Ascending aorta (tissue), 2 donors: ENCODE measurements around the gene CD79A. TPM values are rescaled to one million over a fixed set of nuclear protein-coding genes. Genes with fewer than 3 reads are reported as not detected.

Experiments used
- DNase-seq, 2 donors: peaks; one replicate each; pipeline ENCODE4 v3.0.0-alpha.2; 2019; ENCODE audit warnings: low spot score in 2 of 2
- H3K27ac ChIP-seq, 2 donors: fragments of 200-600 bp; sonication (generic); one replicate each; pipeline ENCODE4 v1.5.1; 2016 to 2017; ENCODE audit warnings: mild to moderate bottlenecking in 1 of 2
- H3K27me3 ChIP-seq: fragments of 200-600 bp; sonication (generic); one replicate; pipeline ENCODE4 v1.5.1; 2017
- H3K36me3 ChIP-seq, 2 donors: fragments of 200-600 bp; sonication (generic); one replicate each; pipeline ENCODE4 v1.5.1; 2016
- H3K4me1 ChIP-seq, 2 donors: fragments of 200-600 bp; sonication (generic); one replicate each; pipeline ENCODE4 v1.5.1; 2016 to 2017; ENCODE audit warnings: mild to moderate bottlenecking in 1 of 2
- H3K4me3 ChIP-seq, 2 donors: fragments of 200-600 bp; sonication (generic); one replicate each; pipeline ENCODE4 v1.5.1; 2016 to 2017; ENCODE audit warnings: mild to moderate bottlenecking in 1 of 2
- H3K9me3 ChIP-seq, 2 donors: fragments of 200-600 bp; sonication (generic); one replicate each; pipeline ENCODE4 v1.5.1; 2016
- intact Hi-C: fragments of 100-400 bp; cut with DNase I; formaldehyde crosslinking; loops from one replicate; pipeline ENCODE4 v1.15.1; 2023
- total RNA-seq: library from RNA; depleted of rRNA; stranded (reverse); fragments of >200 nt; gene quantifications from one replicate; pipeline ENCODE4 v1.1.0, GENCODE V29; 2016
- TF ChIP-seq, protein P1 (sequence below), 3 experiments: fragments of 200-600 bp in 2 of 3; fragments of 450-650 bp in 1 of 3; sonication (generic) in 2 of 3; IDR thresholded peaks; one replicate each; pipeline ENCODE4 v1.5.1; 2016 to 2019; ENCODE audit warnings: antibody characterized with exemption in 3 of 3, mild to moderate bottlenecking in 1 of 3, moderate library complexity in 1 of 3

Gene CD79A
- total RNA-seq, 1 donor from 2014 or later = not detected

- peaks cover 35% of the 10 kb centered on the region for H3K27me3 ChIP-seq
- TF ChIP-seq, protein P1, sequence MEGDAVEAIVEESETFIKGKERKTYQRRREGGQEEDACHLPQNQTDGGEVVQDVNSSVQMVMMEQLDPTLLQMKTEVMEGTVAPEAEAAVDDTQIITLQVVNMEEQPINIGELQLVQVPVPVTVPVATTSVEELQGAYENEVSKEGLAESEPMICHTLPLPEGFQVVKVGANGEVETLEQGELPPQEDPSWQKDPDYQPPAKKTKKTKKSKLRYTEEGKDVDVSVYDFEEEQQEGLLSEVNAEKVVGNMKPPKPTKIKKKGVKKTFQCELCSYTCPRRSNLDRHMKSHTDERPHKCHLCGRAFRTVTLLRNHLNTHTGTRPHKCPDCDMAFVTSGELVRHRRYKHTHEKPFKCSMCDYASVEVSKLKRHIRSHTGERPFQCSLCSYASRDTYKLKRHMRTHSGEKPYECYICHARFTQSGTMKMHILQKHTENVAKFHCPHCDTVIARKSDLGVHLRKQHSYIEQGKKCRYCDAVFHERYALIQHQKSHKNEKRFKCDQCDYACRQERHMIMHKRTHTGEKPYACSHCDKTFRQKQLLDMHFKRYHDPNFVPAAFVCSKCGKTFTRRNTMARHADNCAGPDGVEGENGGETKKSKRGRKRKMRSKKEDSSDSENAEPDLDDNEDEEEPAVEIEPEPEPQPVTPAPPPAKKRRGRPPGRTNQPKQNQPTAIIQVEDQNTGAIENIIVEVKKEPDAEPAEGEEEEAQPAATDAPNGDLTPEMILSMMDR (IDR thresholded peaks at IDR 0.05) = no peak
- intact Hi-C loops = no loop called here
Observed at GRCh38 chr19:41918095-41918494, 41.0 kb downstream of the CD79A start.

GRCh38 chr19:41918653-41919244 is 41.7 kb downstream of the CD79A start:
- Histone ChIP-seq H3K36me3 (no peaks in the 10 kb centered on the region), H3K27me3 (peaks cover 30% of the 10 kb centered on the region), H3K9me3 (no peaks in the 10 kb centered on the region), H3K27ac (no peak overlapping the region), H3K4me1 (no peaks in the 10 kb centered on the region), H3K4me3 (no peak overlapping the region)
- DNase-seq = no peak
- TF ChIP-seq, protein P1 (IDR thresholded peaks at IDR 0.05) = no peak
- intact Hi-C loops = no loop called here

More at GRCh38 chr19:41918095-41918494, 41.0 kb downstream of the CD79A start:
- H3K4me3 ChIP-seq = no peak overlapping the region
- H3K9me3 ChIP-seq = no peaks in the 10 kb centered on the region
- DNase-seq = no peak
- no peak overlapping the region for H3K27ac ChIP-seq
- no peaks in the 10 kb centered on the region for H3K4me1 ChIP-seq
- H3K36me3 ChIP-seq = no peaks in the 10 kb centered on the region

GRCh38 chr19:41919948-41920712 is 43.1 kb downstream of the CD79A start:
- Histone ChIP-seq H3K27ac (no peak overlapping the region), H3K4me1 (no peaks in the 10 kb centered on the region), H3K9me3 (no peaks in the 10 kb centered on the region), H3K36me3 (no peaks in the 10 kb centered on the region), H3K27me3 (peaks cover 29% of the 10 kb centered on the region), H3K4me3 (no peak overlapping the region)
- TF ChIP-seq, protein P1 (IDR thresholded peaks at IDR 0.05) = no peak
- no peak for DNase-seq
- intact Hi-C loops = no loop called here

DNA sequence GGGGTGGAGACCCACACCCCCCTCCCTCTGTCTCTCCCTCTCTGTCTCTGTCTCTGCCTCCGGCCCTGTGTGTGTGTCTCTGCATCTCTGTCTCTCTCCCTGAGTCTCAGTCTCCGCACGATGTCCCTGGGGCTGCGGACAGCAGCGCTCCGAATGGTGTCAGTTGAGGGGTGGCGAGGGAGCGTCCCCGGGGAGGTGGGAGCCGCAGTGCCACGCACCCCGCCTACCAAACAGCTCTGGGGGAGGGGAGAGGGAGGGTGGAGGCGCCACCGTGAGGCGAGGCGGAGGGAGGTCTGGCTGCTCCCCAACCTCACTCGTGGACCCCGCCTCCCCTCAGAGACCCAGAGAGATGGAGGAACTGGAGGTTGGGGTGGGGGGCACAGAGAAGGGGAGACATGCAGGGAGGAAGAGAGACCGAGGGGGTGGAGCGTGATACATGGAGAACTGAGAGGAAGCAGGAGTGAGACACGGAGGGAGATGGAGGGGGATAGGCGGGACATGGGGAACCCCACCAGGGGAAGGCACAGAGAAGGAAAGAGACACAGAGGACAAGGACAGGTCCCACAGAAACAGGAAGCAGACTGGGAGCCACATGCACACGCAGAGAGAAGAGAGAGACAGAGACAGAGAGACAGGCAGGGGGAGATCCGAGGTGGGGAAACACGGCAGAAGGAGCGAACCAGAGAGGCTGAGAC is 44.0 kb downstream of the CD79A start:
- no peaks in the 10 kb centered on the region for H3K36me3 ChIP-seq
- no peaks in the 10 kb centered on the region for H3K9me3 ChIP-seq
- no peak for DNase-seq
- intact Hi-C loops = no loop called here
- peaks cover 26% of the 10 kb centered on the region for H3K27me3 ChIP-seq
- TF ChIP-seq, protein P1 (IDR thresholded peaks at IDR 0.05) = no peak
- H3K27ac ChIP-seq = no peak overlapping the region
- H3K4me1 ChIP-seq = no peaks in the 10 kb centered on the region
- H3K4me3 ChIP-seq = no peak overlapping the region

DNA sequence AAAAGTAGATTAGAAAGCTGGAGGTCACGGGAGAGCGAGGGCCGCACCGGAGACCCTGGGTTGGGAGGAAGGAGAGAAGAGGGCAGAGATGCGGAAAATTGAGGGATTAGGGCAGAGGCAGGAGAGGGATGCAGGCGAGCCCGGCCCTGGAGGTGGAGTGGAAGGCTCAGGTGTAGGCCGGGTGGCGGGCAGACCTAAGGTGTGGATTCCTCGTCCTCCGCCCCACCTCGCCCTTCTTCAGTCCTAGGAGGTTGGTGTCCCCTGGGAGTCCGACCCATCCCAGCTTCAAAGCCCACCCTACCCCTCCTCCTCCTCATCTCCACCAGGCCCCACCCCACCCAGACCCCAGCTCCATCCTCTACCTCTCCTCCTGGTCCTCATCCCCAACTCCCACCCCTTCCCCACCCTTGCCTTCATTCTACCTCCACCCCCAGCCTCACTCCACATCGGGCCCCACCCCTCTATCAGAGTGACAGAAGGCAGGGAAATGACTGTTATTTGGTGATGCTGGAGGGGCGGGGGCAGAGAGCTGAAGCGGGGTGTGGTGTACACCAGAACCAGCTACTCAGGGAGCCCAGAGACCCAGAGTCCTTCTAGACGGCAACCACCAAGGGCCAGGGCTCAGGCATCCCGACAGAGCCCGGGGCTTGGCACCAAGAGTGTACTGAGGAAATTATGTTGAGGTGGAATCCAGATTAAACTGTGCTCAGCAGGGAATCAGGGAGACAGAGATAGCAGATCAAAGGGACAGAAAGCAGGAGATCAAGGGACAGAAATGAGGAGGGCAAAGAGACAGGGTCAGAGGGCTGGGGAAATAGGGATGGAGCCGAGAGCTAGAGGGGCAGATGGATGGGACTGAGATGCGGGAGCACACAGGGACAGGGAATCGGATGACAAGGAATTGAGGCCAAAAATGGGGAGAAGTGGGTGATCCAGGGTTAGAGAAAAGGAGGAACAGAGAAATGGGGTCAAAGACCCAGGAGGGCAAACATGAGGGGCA is 44.8 kb downstream of the CD79A start:
- intact Hi-C loops = no loop called here
- no peaks in the 10 kb centered on the region for H3K36me3 ChIP-seq
- TF ChIP-seq, protein P1 (IDR thresholded peaks at IDR 0.05) = no peak
- no peak for DNase-seq
- no peaks in the 10 kb centered on the region for H3K9me3 ChIP-seq
- no peaks in the 10 kb centered on the region for H3K4me1 ChIP-seq
- peaks cover 26% of the 10 kb centered on the region for H3K27me3 ChIP-seq
- no peak overlapping the region for H3K27ac ChIP-seq
- no peak overlapping the region for H3K4me3 ChIP-seq
